ENCODE data around the gene SLC35G6.

SLC35G6 gene

DNA sequence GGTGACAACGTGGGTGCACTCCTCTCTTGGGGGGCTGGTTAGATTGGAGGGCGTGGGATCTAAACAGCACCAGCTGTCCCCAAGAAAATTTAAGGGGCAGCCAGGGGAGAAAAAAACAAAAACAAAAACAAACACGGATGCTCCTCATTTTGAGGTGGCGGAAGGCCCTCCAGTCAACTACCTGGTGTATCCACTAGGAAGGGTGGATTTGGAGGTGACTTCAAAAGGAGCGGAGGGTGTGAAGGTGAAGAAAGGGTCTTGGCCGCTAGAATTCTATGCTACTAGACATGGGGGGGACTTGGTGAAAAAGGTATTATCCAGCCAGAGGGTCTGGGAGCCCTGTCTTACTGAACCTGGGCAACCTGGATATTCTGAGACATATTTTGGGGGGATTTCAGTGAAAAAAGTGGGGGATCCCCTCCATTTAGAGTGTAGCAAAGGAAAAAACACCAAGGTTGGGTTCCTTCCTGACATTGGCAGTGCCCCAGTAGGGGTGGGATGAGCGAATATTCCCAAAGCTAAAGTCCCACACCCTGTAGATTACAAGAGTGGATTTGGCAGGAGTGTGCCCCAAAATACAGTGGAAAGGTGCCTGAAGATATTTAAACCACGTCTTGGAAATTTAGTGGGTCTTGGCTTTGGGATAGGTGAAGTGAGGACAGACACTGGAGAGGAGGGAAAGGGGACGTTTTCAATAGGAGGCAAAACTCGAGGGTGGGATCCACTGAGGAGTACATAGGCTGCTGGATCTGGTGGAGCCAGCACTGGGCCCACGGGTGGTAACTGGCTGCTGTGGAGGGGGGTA is 42.4 kb upstream of the SLC35G6 start:
- TF ChIP-seq, protein P1, sequence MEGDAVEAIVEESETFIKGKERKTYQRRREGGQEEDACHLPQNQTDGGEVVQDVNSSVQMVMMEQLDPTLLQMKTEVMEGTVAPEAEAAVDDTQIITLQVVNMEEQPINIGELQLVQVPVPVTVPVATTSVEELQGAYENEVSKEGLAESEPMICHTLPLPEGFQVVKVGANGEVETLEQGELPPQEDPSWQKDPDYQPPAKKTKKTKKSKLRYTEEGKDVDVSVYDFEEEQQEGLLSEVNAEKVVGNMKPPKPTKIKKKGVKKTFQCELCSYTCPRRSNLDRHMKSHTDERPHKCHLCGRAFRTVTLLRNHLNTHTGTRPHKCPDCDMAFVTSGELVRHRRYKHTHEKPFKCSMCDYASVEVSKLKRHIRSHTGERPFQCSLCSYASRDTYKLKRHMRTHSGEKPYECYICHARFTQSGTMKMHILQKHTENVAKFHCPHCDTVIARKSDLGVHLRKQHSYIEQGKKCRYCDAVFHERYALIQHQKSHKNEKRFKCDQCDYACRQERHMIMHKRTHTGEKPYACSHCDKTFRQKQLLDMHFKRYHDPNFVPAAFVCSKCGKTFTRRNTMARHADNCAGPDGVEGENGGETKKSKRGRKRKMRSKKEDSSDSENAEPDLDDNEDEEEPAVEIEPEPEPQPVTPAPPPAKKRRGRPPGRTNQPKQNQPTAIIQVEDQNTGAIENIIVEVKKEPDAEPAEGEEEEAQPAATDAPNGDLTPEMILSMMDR (IDR thresholded peaks at IDR 0.05; ENCODE audit: borderline replicate concordance, insufficient read depth, low read depth, low read length) = no peak

DNA sequence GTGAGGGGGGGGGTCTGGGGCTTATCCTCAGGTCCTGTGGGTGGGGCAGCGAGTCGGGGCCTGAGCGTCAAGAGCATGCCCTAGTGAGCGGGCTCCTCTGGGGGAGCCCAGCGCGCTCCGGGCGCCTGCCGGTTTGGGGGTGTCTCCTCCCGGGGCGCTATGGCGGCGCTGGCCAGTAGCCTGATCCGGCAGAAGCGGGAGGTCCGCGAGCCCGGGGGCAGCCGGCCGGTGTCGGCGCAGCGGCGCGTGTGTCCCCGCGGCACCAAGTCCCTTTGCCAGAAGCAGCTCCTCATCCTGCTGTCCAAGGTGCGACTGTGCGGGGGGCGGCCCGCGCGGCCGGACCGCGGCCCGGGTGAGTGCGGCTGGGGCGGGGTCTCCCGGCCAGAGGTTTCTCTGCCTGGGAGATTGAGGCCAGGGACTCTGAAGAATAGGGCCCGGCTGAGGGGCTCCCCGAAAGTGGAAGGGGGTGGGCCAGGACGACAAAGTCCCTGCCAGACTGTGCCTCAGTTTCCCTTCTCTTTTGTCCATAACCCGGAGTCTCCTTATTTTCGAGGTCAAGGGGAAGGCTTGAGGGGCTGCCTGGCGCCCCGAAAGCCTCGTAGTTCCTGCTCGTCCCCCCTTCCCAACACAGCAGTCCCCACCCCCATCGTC is 41.7 kb upstream of the SLC35G6 start, which contains the start of gene FGF11:
Gene FGF11, plus strand, starts transcription at position 51 of the 651 bp plus-strand sequence. Its CDS starts 109 bp downstream, at position 160.
- peak within 1 kb of the TSS; percentile 45 for H3K4me3 ChIP-seq (ENCODE audit: low read depth, low read length)
- TF ChIP-seq, protein P1 (IDR thresholded peaks at IDR 0.05; ENCODE audit: borderline replicate concordance, insufficient read depth, low read depth, low read length) = no peak

More for the DNA sequence above, 42.4 kb upstream of the SLC35G6 start:
- no peak overlapping the region for H3K4me3 ChIP-seq (ENCODE audit: low read depth, low read length)

DNA sequence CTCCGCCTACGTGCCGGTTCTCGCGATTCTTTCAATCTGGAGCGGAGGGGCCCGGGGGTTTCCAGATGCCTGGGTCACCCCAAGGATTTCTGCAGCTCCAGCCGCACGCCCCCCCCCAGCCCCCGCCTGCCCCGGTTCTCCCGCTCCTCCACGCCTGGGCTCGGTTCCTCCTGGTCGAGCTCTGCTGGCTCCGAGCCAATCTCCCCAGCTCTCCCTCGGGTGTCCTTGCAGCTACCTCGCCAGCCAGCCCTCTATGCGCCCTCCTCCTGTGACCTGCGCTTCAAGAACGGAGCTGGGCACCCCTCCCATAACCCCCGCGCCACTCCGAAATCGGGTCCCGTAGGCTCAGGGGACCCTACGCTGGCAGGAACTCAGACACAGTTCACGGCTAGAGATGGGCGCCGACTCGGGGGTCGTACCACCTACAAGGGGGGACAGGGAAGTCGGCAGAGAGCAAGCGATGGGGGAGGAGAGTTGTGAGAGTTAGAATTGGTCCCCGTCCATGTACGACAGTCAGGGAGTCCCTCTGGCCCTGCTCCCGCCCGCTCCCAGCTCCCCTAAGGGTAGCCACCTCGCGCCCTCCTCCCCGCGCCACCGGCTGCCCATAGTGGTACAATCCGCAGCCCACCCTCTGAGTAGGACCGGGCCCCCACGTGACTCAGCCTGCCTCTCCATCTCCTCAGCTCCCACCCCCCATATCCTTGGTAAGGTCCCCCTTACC is 41.0 kb upstream of the SLC35G6 start:
- peak overlapping the region; percentile 45 for H3K4me3 ChIP-seq (ENCODE audit: low read depth, low read length)
- TF ChIP-seq, protein P1 (IDR thresholded peaks at IDR 0.05; ENCODE audit: borderline replicate concordance, insufficient read depth, low read depth, low read length) = no peak

DNA sequence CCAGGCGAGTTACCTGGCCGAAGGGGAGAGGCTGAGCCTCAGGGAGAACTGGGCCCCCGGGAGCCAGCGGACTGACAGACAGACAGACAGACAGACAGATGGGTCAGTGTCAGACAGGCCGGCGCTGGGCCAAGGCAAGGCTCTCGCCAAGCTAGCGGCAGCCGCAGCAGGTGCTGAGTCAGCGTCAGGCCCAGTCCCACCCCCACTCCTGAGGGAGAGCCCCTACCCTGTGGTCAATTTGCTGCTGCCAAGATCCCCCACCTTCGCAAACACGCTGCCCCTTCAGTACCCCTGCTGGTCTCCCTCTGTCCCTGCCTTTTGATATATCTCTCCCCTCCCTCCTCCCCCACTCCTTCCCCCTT is 40.4 kb upstream of the SLC35G6 start:
- peak overlapping the region; percentile 45 for H3K4me3 ChIP-seq (ENCODE audit: low read depth, low read length)
- TF ChIP-seq, protein P1 (IDR thresholded peaks at IDR 0.05; ENCODE audit: borderline replicate concordance, insufficient read depth, low read depth, low read length) = no peak

DNA sequence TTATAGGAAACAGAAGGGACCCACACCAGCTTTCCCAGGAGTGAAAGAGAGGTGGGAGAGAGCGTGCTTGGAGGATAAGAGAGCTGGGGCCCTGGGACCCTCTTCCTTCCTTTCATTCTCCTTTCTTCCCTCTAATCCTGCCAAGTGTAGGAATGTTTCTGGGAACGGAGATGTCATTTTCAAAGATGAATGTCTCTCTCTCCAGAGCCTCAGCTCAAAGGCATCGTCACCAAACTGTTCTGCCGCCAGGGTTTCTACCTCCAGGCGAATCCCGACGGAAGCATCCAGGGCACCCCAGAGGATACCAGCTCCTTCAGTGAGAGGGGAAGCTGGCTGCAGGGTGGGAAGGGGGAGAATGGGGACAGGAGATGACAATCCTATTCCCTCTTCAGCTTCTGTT is 40.0 kb upstream of the SLC35G6 start:
- TF ChIP-seq, protein P1 (IDR thresholded peaks at IDR 0.05; ENCODE audit: borderline replicate concordance, insufficient read depth, low read depth, low read length) = no peak
- no peak overlapping the region for H3K4me3 ChIP-seq (ENCODE audit: low read depth, low read length)

DNA sequence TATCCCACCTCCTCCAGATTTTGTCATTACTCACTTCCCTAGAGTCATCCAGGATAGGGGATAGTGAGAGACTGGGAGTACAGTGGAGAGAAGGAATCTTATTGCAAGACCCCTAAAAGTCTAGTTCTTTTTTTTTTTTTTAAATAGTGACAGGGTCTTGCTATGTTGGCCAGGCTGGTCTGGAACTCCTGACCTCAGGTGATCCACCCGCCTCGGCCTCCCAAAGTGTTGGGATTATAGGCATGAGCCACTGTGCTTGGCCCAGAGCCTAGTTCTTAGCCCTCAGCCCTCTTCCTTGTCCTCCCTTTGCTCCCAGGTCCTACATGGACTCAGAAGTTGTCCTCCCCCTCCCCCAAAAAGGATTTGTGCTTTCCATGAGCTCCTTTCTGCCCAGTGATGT is 39.1 kb upstream of the SLC35G6 start:
- H3K4me3 ChIP-seq (ENCODE audit: low read depth, low read length) = no peak overlapping the region
- TF ChIP-seq, protein P1 (IDR thresholded peaks at IDR 0.05; ENCODE audit: borderline replicate concordance, insufficient read depth, low read depth, low read length) = no peak
